GM19395 (cell line): ENCODE results near the gene TNFSF8.

Experiments used
- ATAC-seq: cut with Tn5 transposase; IDR thresholded peaks from one replicate; pipeline ENCODE4 v1.9.1; 2021; ENCODE audit warnings: mild to moderate bottlenecking, moderate library complexity; ENCODE audit not compliant: unreplicated experiment

TNFSF8 gene

GRCh38 chr9:114878879-114879564 lies 51.4 kb downstream of the TNFSF8 start:
- ATAC-seq = no peak

- ATAC-seq = no peak
Measured at GRCh38 chr9:114869845-114870244, 60.5 kb downstream of the TNFSF8 start.

DNA sequence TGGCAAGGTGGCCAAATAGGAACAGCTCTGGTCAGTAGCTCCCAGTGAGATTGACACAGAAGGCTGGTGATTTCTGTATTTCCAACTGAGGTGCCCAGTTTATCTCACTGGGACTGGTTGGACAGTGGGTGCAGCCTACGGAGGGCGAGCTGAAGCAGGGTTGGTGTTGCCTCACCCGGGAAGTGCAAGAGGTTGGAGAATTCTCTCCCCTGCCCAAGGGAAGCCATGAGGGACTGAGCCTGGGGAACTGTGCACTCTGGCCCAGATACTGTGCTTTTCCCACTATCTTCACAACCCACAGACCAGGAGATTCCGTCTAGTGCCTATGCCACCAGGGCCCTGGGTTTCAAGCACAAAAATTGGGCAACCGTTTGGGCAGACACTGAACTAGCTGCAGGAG lies 61.0 kb downstream of the TNFSF8 start:
- no peak for ATAC-seq

GRCh38 chr9:114867327-114867726 lies 63.1 kb downstream of the TNFSF8 start:
- ATAC-seq = no peak

DNA sequence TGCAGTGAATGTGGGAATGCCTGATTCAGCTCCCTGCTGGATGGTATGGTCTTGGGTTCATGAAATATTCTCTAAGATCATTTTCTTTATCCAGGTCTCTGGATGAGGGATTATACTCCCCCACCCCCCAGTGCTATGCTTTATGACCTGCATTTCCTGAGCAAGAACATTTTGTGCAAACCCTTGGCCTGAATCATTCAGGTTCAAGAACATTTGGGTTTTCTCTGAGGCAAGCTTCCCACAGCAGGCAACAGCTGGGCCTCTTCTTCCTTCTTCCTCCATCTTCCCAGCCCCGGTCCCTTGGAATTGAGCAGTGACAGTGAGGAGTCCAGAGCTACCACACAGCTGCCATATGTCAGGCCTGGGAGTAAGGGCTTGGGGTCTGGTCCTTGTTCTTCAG lies 65.9 kb downstream of the TNFSF8 start:
- ATAC-seq = no peak

DNA sequence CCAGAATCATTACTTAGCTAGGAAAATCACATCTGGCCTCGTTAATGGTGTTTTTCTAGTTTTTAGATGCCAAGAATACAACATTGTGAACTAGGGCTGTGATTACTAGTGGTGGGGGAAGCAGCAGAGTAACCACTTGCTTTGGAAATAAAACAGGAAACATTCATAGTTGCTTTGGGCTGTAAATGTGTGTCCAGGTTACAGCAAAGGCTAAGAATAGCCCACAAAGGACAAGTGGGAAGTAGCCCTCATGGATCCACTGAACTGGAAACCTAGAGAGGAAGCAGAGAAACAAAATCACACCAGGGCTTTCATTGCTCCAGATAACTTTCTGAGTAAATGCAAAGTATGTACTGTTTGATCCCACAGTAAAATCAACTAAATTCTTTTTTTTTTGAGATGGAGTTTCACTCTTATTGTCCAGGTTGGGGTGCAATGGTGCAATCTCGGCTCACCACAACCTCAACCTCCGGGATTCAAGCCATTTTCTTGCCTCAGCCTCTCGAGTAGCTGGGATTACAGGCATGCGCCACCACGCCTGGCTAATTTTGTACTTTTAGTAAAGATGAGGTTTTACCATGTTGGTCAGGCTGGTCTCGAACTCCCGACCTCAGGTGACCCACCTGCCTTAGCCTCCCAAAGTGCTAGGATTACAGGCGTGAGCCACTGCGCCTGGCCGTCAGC lies 68.3 kb downstream of the TNFSF8 start:
- no peak for ATAC-seq

GRCh38 chr9:114861273-114861672 lies 69.1 kb downstream of the TNFSF8 start:
- ATAC-seq = no peak

- no peak for ATAC-seq
Measured at GRCh38 chr9:114860187-114860586, 70.2 kb downstream of the TNFSF8 start.

GRCh38 chr9:114856942-114857315 lies 73.5 kb downstream of the TNFSF8 start:
- no peak for ATAC-seq

DNA sequence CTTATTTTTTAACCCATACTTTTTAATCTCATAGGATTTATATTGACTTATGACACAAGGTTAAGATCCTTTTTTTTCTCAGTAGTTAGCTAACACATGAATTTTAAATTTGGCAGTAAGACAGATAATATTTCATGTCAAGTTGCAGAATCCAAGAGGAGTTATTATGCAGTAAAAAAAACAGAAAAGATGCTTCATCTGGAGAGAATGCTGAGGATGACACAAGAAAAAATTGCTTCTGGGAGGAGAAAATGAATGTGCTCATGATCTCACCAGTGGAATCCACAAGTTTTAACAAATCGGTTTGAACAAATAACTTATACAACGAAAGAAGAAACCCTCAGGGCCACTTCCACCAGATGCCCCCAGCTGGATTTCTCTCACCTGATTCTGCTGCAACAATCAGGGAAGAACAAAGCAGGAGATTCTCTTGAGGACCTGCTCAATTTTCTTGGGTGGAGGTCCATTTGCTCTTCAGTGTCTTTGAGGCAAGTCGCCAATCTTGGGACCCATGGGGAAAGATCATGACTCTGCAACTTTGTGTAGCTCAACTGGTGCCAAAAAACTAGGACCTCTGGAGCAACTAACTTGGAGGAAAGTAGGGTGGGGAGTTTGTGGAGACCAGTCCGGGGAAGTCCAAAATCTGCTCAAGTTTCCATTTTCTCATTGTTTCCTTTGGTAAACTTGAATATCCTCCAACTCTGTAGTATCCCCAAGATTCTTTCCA lies 74.0 kb downstream of the TNFSF8 start:
- ATAC-seq = no peak

DNA sequence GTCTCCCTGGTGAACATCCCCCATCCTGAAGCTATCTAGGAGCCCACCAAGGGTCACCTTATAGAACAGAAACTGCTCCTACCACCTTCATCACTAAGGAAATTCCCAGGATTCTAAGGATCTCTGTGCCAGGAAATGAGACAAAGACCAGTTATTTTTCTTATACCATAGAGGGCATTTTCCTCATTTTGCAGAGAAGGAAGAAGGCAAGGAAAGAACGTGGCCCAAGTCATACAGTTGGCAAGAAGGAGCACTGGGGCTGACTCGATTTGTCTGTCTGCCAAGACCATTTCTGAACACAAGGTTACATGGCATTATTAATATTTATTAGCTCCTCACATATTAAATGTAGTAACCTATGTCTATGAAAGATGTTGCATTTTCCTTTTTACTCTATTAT lies 74.9 kb downstream of the TNFSF8 start:
- ATAC-seq = no peak

DNA sequence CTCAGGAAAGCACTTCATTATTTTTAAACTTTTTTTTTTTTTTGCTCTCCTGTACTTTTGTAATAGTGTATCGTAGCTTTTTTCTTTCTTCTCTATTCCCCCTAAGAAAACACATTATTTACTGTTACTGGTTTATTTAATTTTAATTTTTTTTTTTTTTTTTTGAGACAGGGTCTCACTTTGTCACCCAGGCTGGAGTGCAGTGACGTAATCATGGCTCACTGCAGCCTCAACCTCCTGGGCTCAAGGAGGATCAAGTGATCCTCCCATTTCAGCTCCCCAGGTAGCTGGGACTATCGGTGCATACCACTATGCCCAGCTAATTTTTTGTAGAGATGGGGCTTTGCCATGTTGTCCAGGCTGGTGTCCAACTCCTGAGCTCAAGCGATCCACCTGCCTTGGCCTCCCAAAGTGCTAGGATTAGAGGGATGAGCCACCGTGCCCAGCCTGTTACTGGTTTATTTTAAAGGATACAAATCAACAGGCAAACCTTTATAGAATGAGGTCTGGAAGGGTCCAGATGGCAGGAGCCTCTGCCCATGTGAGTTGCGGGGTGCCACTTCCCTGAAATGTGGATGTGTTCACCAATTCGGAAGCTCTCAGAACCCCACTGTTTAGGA lies 75.5 kb downstream of the TNFSF8 start:
- no peak for ATAC-seq

DNA sequence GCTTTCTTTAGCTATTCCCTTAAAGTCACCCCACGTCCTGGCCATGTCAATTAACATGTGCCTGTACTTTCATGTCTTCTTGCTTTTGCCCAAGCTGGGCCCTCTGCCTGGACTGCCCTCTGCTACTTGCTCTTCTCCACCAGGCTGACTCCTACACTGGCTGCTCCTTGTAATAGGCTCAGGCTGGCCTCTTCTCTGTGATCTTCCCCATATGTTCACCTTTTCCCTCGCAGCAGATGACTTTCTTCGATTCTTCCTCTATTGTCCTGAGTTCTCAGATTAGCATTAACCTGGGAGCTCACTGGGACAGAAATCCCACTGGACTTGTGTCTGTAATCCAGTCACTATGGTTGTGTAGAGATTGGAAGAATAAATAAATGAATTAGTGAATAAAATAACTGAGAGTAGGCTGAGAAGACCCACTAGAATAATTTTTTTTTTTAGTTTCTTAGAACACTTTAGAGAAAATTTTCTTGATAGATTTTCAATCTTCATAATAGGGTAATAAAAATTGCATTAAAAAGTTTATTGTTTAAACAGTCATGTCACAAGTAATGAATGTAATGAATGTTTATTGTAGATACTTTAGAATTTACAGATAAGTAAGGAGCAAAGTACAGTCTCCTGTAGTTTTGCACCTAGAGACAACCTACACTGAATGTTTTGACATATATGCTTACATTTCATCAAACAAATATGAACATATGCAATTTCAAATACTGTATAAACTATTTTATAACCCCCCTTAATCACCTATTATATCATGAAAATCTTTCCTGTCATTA lies 77.1 kb downstream of the TNFSF8 start:
- ATAC-seq = no peak

DNA sequence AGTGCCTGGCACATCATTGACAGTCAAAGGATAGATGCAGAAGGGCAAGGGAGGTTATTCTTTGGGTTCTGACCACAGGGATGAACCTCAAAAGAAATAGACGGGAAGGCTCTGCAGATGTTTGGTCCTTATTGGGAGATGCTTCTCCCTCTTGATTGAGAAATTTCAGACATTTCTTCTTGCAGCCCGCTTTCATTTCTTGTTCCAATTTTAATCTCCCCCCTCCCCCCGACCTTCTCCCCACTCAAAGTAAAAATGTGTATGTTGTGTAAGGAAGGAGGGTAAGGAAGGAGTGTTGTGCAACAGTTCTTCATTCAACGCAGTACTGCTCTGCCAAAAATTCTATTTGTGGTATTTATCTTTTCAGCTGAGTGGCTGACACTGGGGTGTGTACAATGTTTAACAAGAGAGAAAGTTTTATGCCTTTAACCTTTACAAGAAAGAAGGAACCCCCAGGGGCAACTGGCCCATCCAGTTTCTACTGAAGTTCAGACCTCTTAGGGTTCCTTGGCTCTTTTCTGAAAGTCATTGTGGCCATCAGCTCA lies 78.3 kb downstream of the TNFSF8 start:
- ATAC-seq = no peak

DNA sequence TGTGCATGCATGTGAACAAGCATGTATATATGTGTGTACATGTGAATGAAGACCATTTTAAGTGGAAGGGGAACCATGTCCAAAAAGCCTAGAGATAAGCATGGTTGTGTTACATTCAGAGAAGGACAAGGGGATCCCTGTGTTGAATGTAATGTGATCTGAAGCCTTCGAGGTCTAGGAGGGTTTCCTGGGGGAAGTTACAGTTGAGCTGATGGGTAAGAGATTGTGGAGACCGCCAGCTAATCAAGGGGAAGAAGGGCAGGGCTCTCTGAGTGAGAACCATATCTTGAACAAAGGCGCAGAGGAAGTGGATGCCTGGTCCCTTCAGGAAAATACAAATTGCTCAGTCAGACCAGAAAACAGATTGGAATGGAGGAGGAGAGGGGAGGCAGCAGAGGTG lies 79.1 kb downstream of the TNFSF8 start:
- ATAC-seq = no peak
